CD4-positive, alpha-beta T cell (primary cell): Measurements from ENCODE around the gene GPI. TPM values are rescaled to one million over a fixed set of nuclear protein-coding genes. Genes with fewer than 3 reads are reported as not detected.

ENCODE experiments used
- ATAC-seq: fragments of 200-7000 bp; cut with Tn5 transposase; one replicate; pipeline ENCODE4 v1.10.0; 2022; ENCODE audit warnings: mild to moderate bottlenecking; ENCODE audit not compliant: poor library complexity
- CTCF ChIA-PET: fragments of 350-600 bp; sonication (Branson Sonifier 250); formaldehyde crosslinking; loops from one replicate; lab custom pipeline; 2021; ENCODE audit warnings: antibody characterized with exemption, inconsistent platforms; lab: Charles Lee
- POLR2A ChIA-PET: fragments of 350-600 bp; sonication (Branson Sonifier 250); formaldehyde crosslinking; loops from one replicate; lab custom pipeline; 2021; ENCODE audit warnings: antibody characterized with exemption, inconsistent platforms; lab: Charles Lee
- DNase-seq, 14 experiments: peaks; one replicate each; pipeline ENCODE4 v3.0.0-alpha.2; 2013 to 2020; ENCODE audit warnings: mixed read lengths in 2 of 14
- H3K27ac ChIP-seq, 2 donors: one replicate each; pipeline versions ENCODE4 v1.5.1 to v1.7.0; 2013; ENCODE audit warnings: low read length in 2 of 2, low read depth in 1 of 2, mild to moderate bottlenecking in 1 of 2
- H3K27me3 ChIP-seq, 2 experiments: 1 replicate in 1 of 2; 2 replicates in 1 of 2; pipeline versions ENCODE4 v1.6.1 to v1.7.0; 2013; ENCODE audit warnings: low read length in 2 of 2, control low read depth in 1 of 2, mild to moderate bottlenecking in 1 of 2, moderate library complexity in 1 of 2; ENCODE audit not compliant: insufficient read depth in 2 of 2, control insufficient read depth in 1 of 2
- H3K36me3 ChIP-seq: one replicate; pipeline ENCODE4 v1.6.1; 2013; ENCODE audit warnings: low read length, control low read depth; ENCODE audit not compliant: insufficient read depth
- H3K4me1 ChIP-seq: one replicate; pipeline ENCODE4 v1.6.1; 2013; ENCODE audit warnings: low read length, control low read depth; ENCODE audit not compliant: insufficient read depth
- H3K4me3 ChIP-seq: one replicate; pipeline ENCODE4 v1.5.1; 2013; ENCODE audit warnings: mild to moderate bottlenecking, low read length, moderate library complexity
- H3K9me3 ChIP-seq, 2 experiments: 1 replicate in 1 of 2; 2 replicates in 1 of 2; pipeline versions ENCODE4 v1.6.1 to v1.7.0; 2013; ENCODE audit warnings: low read length in 2 of 2, mild to moderate bottlenecking in 2 of 2, control low read depth in 1 of 2, moderate library complexity in 1 of 2; ENCODE audit not compliant: control insufficient read depth in 1 of 2, insufficient read depth in 1 of 2
- H3K27ac Mint-ChIP-seq: one replicate; pipeline ENCODE4 v1.8.0; 2020; ENCODE audit warnings: mixed read lengths
- H3K27me3 Mint-ChIP-seq: one replicate; pipeline ENCODE4 v1.8.0; 2021; ENCODE audit warnings: mixed read lengths
- H3K36me3 Mint-ChIP-seq: one replicate; pipeline ENCODE4 v1.8.0; 2021; ENCODE audit warnings: low read depth, mixed read lengths
- H3K4me1 Mint-ChIP-seq: one replicate; pipeline ENCODE4 v1.8.0; 2021; ENCODE audit warnings: low read depth, mixed read lengths
- H3K4me3 Mint-ChIP-seq: one replicate; pipeline ENCODE4 v1.8.0; 2020; ENCODE audit warnings: mild to moderate bottlenecking, mixed read lengths
- H3K9me3 Mint-ChIP-seq: one replicate; pipeline ENCODE4 v1.8.0; 2020; ENCODE audit warnings: mixed read lengths
- CTCF ChIP-seq: fragments of 200-600 bp; IDR thresholded peaks from one replicate; pipeline ENCODE4 v1.8.0; 2022; ENCODE audit warnings: antibody characterized with exemption, mild to moderate bottlenecking
- intact Hi-C, 2 experiments: fragments of 100-400 bp; cut with DNase I in 1 of 2; cut with micrococcal nuclease in 1 of 2; formaldehyde crosslinking; loops; one replicate each; pipeline versions ENCODE4 v1.15.1 to v1.9.0; 2023 to 2025; cut with DNase I, micrococcal nuclease
- total RNA-seq, 174 experiments: library from RNA in 2 of 174; stranded (reverse) in 2 of 174; gene quantifications; one replicate each; pipeline ENCODE4 v1.2.3 and lab custom pipeline; 2021 to 2026

The GPI gene
- total RNA-seq, 2 experiments from 2014 or later, result 85.0 to 86.0 TPM

DNA sequence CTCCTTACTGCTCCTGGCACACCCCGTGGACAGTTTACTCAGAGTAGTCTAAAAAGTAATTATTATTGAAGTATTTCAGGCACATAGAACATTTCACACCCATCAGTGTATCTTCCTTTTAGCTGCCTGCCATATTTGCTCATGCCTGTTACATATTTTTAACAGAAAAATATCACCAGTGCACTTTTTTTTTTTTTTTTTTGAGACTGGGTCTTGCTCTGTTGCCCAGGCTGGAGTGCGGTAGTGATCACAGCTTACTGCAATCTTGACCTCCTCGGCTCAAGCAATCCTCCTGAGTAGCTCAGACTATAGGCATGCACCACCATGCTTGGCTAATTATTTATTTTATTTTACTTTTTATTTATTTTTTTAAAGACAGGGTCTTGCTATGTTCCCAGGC lies 40.7 kb upstream of the GPI start:
- peaks cover 26% of the 10 kb centered on the region for H3K4me1 Mint-ChIP-seq
- DNase-seq (no peak), ATAC-seq (no peak)
- no peak overlapping the region for H3K4me3 Mint-ChIP-seq
- ChIA-PET POLR2A (no interaction called here), CTCF (interaction anchor here (0.7 kb wide), 2 partner anchors 39 to 547 kb away, joined by 3 to 4 read pairs; no protein-coding TSS in a partner anchor)
- no peaks in the 10 kb centered on the region for H3K27me3 Mint-ChIP-seq
- no peak overlapping the region for H3K27ac ChIP-seq
- no peaks in the 10 kb centered on the region for H3K9me3 Mint-ChIP-seq
- peak overlapping the region; percentile 11 for H3K27ac Mint-ChIP-seq
- H3K4me1 ChIP-seq, result peaks cover 12% of the 10 kb centered on the region
- no peaks in the 10 kb centered on the region for H3K27me3 ChIP-seq
- intact Hi-C loops, result no loop called here
- H3K36me3 ChIP-seq, result peaks cover 69% of the 10 kb centered on the region
- H3K9me3 ChIP-seq, result no peaks in the 10 kb centered on the region
- H3K4me3 ChIP-seq, result no peak overlapping the region
- TF ChIP-seq CTCF, result no peak
- H3K36me3 Mint-ChIP-seq, result peaks cover 84% of the 10 kb centered on the region

DNA sequence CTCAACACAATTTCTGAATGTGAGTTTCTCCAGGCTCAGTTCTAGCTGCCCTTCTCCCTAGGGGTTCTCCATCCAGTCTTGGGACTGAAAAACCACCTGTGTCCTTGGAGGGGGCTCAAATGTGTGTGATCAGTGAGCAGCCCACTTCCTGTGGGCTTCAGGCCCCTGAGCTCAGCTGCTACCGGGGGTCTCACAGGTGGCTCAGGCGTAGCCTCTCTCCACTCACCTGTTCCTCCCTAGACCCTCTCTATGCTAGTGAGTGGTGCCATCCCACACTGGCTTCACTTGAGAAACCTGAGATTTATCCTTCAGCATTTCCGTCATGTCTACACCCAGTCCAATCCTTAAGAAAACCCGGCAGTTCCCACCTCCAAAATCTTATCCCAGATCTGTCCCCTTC lies 39.8 kb upstream of the GPI start:
- peaks cover 84% of the 10 kb centered on the region for H3K36me3 Mint-ChIP-seq
- Histone ChIP-seq H3K27ac (no peak overlapping the region), H3K4me1 (peaks cover 7% of the 10 kb centered on the region), H3K36me3 (peaks cover 70% of the 10 kb centered on the region), H3K4me3 (no peak overlapping the region), H3K9me3 (no peaks in the 10 kb centered on the region), H3K27me3 (no peaks in the 10 kb centered on the region)
- TF ChIP-seq CTCF, result no peak
- DNase-seq (no peak), ATAC-seq (no peak)
- H3K4me1 Mint-ChIP-seq, result peaks cover 17% of the 10 kb centered on the region
- intact Hi-C loops, result no loop called here
- H3K27ac Mint-ChIP-seq, result peak overlapping the region; percentile 28
- no peak overlapping the region for H3K4me3 Mint-ChIP-seq
- H3K9me3 Mint-ChIP-seq, result no peaks in the 10 kb centered on the region
- ChIA-PET CTCF (no interaction called here), POLR2A (no interaction called here)
- no peaks in the 10 kb centered on the region for H3K27me3 Mint-ChIP-seq

DNA sequence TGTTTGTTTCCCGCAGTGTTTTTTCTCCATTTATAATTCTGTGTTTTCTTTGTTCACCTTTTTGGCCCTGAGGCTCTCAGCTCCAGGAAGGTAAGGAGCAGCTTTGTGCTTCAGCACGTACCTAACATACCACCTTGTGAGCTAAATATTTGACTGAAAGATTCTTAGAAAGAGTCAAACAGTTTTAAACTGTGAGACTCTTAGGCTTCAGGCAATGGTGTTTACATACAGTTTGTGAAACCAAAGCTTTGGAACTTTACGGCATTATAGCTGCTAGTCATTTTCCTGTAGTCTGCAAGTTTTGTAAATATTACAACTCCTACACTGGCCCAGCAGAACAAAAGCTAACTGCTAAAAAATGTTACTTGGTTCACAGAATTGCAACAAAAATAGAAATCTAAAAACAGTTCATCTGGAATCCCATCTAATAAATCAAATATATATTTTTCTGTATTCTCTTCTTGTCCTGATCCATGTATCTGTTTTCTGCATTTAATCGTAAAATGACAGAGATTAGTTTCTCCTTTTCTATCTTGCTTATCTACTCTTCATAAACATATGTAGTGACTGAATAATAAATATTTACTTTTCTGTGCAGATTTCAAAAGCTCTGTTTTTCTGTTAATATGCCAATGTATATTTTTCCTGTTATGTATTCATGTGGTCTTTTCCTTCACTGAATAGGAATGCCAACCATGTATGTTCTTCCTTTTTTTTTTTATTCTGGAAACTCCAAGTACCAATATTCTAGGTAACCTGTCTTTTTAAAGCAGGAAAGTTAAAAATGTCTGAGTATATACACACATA lies 38.8 kb upstream of the GPI start:
- Mint-ChIP-seq H3K9me3 (no peaks in the 10 kb centered on the region), H3K4me3 (no peak overlapping the region), H3K27me3 (no peaks in the 10 kb centered on the region), H3K4me1 (peaks cover 14% of the 10 kb centered on the region), H3K36me3 (peaks cover 86% of the 10 kb centered on the region), H3K27ac (peak overlapping the region; percentile 28)
- no peak for TF ChIP-seq CTCF
- Histone ChIP-seq H3K4me1 (peaks cover 3% of the 10 kb centered on the region), H3K36me3 (peaks cover 74% of the 10 kb centered on the region), H3K9me3 (no peaks in the 10 kb centered on the region), H3K27ac (no peak overlapping the region), H3K27me3 (no peaks in the 10 kb centered on the region), H3K4me3 (no peak overlapping the region)
- DNase-seq (no peak), ATAC-seq (no peak)
- intact Hi-C loops, result no loop called here
- CTCF ChIA-PET, result interaction anchor here (0.9 kb wide), 1 partner anchor 181 kb away, joined by 3 read pairs; no protein-coding TSS in a partner anchor
- POLR2A ChIA-PET, result no interaction called here
